HFFc6 (cell line): ENCODE results near the gene PRMT7. TPM values are rescaled to one million over a fixed set of nuclear protein-coding genes. Genes with fewer than 3 reads are reported as not detected.

Experiments used
- DNase-seq: peaks from one replicate; pipeline ENCODE4 v3.0.0-alpha.2; 2018
- H3K27ac Mint-ChIP-seq: 2 replicates; pipeline ENCODE4 v1.8.0; 2020; ENCODE audit warnings: mild to moderate bottlenecking, mixed read lengths
- H3K27me3 Mint-ChIP-seq: 2 replicates; pipeline ENCODE4 v1.8.0; 2021; ENCODE audit warnings: mild to moderate bottlenecking, moderate library complexity, mixed read lengths; ENCODE audit not compliant: insufficient read depth
- H3K36me3 Mint-ChIP-seq: 2 replicates; pipeline ENCODE4 v1.8.0; 2021; ENCODE audit warnings: low read depth, mixed read lengths
- H3K4me1 Mint-ChIP-seq: 2 replicates; pipeline ENCODE4 v1.8.0; 2020; ENCODE audit warnings: low read depth, mixed read lengths
- H3K4me3 Mint-ChIP-seq: 2 replicates; pipeline ENCODE4 v1.8.0; 2020; ENCODE audit warnings: mild to moderate bottlenecking, moderate library complexity, mixed read lengths
- H3K9me3 Mint-ChIP-seq: 2 replicates; pipeline ENCODE4 v1.8.0; 2020; ENCODE audit warnings: mild to moderate bottlenecking, mixed read lengths
- CTCF ChIP-seq: fragments of 200-600 bp; sonication (generic); IDR thresholded peaks from 2 replicates; pipeline ENCODE4 v1.5.0; 2021; ENCODE audit warnings: antibody characterized with exemption, mild to moderate bottlenecking
- total RNA-seq, 6 experiments: library from RNA; stranded (reverse); fragmentation: NEBNext Ultra II Directional; extraction: Animal tissue kit (Norgen Biotek cat#: 25700); gene quantifications; 2 replicates in 1 of 6; 3 replicates in 5 of 6; pipeline ENCODE4 v1.2.3, GENCODE V29; 2021

Gene PRMT7
- total RNA-seq, 6 experiments from 2014 or later = 32.1 to 37.7 (median 36.4) TPM

DNA sequence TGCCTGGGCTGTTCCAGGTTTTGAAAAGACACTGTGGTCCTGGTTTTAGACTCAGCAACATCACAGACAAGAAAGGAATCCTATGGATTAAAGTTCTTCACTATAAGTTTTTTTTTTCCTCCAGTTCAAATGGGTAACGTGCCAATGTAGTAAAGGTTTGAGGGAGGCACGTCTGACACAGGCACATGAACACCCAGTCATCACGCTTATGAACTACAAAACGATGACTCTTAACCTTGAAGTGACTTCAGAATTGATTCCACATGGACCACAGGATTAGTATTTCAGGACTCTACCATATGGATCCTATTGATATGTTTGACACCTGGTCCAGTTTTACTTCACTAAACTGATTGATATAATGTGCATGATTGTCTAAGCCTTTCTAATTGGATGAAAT lies 2.3 kb downstream of the PRMT7 start:
- H3K9me3 Mint-ChIP-seq = no peaks in the 10 kb centered on the region
- peaks cover 25% of the 10 kb centered on the region for H3K4me1 Mint-ChIP-seq
- no peak overlapping the region for H3K27ac Mint-ChIP-seq
- peaks cover 24% of the 10 kb centered on the region for H3K36me3 Mint-ChIP-seq
- H3K27me3 Mint-ChIP-seq = peaks cover 4% of the 10 kb centered on the region
- no peak overlapping the region for H3K4me3 Mint-ChIP-seq
- TF ChIP-seq CTCF = no peak
- no peak for DNase-seq

GRCh38 chr16:68319185-68319908 lies 8.5 kb downstream of the PRMT7 start:
- no peaks in the 10 kb centered on the region for H3K4me1 Mint-ChIP-seq
- H3K9me3 Mint-ChIP-seq = no peaks in the 10 kb centered on the region
- H3K27me3 Mint-ChIP-seq = peaks cover 1% of the 10 kb centered on the region

DNA sequence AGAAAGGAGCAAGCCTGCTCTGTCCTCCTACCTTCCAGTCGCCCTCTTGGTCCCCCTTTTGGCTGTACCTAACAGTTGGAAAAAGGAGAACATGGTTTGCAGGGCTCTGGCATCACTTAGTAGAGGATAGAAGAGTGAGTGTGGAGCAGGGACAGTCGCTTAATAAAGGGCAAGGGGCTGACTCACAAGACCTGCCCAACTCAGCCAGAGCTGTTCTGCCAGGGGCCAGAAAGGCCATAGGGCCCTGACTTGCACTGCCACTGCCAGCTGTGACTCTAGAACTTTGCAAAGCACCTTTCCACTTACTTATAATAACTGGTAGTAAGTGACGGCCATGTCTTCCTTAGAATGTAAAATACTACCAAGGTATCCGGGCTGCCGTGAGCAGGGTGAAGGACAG lies 13.5 kb downstream of the PRMT7 start:
- no peak overlapping the region for H3K27ac Mint-ChIP-seq
- no peaks in the 10 kb centered on the region for H3K27me3 Mint-ChIP-seq
- no peak for DNase-seq
- TF ChIP-seq CTCF = no peak
- H3K4me1 Mint-ChIP-seq = peaks cover 24% of the 10 kb centered on the region
- H3K4me3 Mint-ChIP-seq = no peak overlapping the region
- no peaks in the 10 kb centered on the region for H3K9me3 Mint-ChIP-seq
- 0 out of 2 replicates have a peak, but pooled peaks cover 4% of the 10 kb centered on the region for H3K36me3 Mint-ChIP-seq

More at GRCh38 chr16:68319185-68319908, 8.5 kb downstream of the PRMT7 start:
- Mint-ChIP-seq H3K27ac (no peak overlapping the region), H3K36me3 (peaks cover 8% of the 10 kb centered on the region), H3K4me3 (no peak overlapping the region)
- no peak for TF ChIP-seq CTCF
- DNase-seq = no peak

- Mint-ChIP-seq H3K36me3 (0 out of 2 replicates have a peak, but pooled peaks cover 4% of the 10 kb centered on the region), H3K4me3 (no peak overlapping the region), H3K9me3 (no peaks in the 10 kb centered on the region), H3K4me1 (peaks cover 24% of the 10 kb centered on the region), H3K27me3 (no peaks in the 10 kb centered on the region), H3K27ac (no peak overlapping the region)
- TF ChIP-seq CTCF = no peak
- no peak for DNase-seq
These were observed 14.1 kb downstream of the PRMT7 start for GRCh38 chr16:68324780-68325357.

DNA sequence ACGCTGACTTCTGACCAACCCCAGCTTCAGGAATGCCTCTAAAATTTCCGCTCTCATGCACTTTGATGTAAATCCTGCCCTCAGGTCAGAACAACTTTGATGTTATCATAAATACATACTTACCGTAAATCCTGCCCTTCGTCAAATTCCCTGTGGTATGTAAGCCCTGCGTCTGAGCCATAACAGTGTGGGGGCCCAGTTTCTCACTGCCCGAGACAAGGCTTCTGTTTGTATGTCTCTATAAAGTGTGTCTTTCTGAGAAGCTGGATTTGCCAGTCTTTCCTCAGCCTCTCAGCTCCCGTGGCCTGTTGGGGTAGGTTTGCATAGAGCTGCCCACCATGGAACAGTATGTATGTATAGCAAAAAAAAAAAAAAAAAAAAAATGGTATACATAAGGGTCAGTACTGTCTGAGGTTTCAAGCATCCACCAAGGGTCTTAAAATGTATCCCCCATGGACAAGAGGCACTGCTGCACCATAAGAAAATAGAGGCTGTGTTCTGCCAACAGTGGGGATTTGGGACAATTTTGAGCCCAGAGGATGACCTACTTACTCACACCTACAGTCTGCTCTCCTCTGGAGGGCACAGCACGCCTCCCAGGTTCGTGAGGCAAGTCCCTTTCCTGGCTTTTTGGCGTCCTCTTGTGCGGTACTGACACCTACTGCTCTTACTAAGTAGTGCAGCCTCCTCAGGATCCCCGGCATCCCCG lies 17.5 kb downstream of the PRMT7 start:
- DNase-seq = peak; percentile 81
- H3K27me3 Mint-ChIP-seq = no peaks in the 10 kb centered on the region
- peak overlapping the region; percentile 34 for H3K27ac Mint-ChIP-seq
- H3K4me1 Mint-ChIP-seq = peaks cover 45% of the 10 kb centered on the region
- H3K36me3 Mint-ChIP-seq = 0 out of 2 replicates have a peak, but pooled peaks cover 9% of the 10 kb centered on the region
- TF ChIP-seq CTCF = peak; percentile 92
- H3K4me3 Mint-ChIP-seq = peak overlapping the region; percentile 25; the same call in 1 of the 2 replicates
- no peaks in the 10 kb centered on the region for H3K9me3 Mint-ChIP-seq
